Right lobe of liver (tissue), 6 donors: Measurements from ENCODE around the gene NUCKS1. TPM values are rescaled to one million over a fixed set of nuclear protein-coding genes. Genes with fewer than 3 reads are reported as not detected.

Experiments used
- ATAC-seq, 4 donors: fragments of 200-7000 bp; cut with Tn5 transposase; one replicate each; pipeline ENCODE4 v1.9.1; 2020; ENCODE audit warnings: mild to moderate bottlenecking in 4 of 4, moderate library complexity in 4 of 4
- DNase-seq, 3 donors: peaks; one replicate each; pipeline ENCODE4 v3.0.0-alpha.2; 2020
- H3K27ac ChIP-seq, 3 donors: fragments of 200-600 bp; one replicate each; pipeline ENCODE4 v1.8.0; 2022
- H3K27me3 ChIP-seq, 2 donors: fragments of 200-600 bp; one replicate each; pipeline ENCODE4 v1.8.0; 2022
- H3K36me3 ChIP-seq, 4 donors: fragments of 200-600 bp; sonication (generic) in 1 of 4; one replicate each; pipeline versions ENCODE4 v1.5.1 to v1.8.0; 2017 to 2022; ENCODE audit warnings: control low read depth in 1 of 4
- H3K4me1 ChIP-seq, 4 donors: fragments of 200-600 bp; sonication (generic) in 1 of 4; one replicate each; pipeline versions ENCODE4 v1.5.1 to v1.8.0; 2017 to 2022; ENCODE audit warnings: control low read depth in 1 of 4
- H3K4me3 ChIP-seq, 3 donors: fragments of 200-600 bp; one replicate each; pipeline ENCODE4 v1.8.0; 2022
- H3K9me3 ChIP-seq, 4 donors: fragments of 200-600 bp; sonication (generic) in 1 of 4; one replicate each; pipeline versions ENCODE4 v1.5.1 to v1.8.0; 2017 to 2022; ENCODE audit warnings: control low read depth in 1 of 4
- CTCF ChIP-seq, 4 donors: fragments of 200-600 bp in 3 of 4; fragments of 450-650 bp in 1 of 4; IDR thresholded peaks; one replicate each; pipeline versions ENCODE4 v1.5.1 to v1.8.0; 2016 to 2022; ENCODE audit warnings: antibody characterized with exemption in 4 of 4, mild to moderate bottlenecking in 2 of 4
- POLR2A ChIP-seq: fragments of 450-650 bp; IDR thresholded peaks from one replicate; pipeline ENCODE4 v1.6.1; 2017; ENCODE audit warnings: antibody characterized with exemption, mild to moderate bottlenecking
- WGBS: methylation state at CpG from one replicate; pipeline ENCODE4 v1.1.6; 2018; ENCODE audit warnings: low coverage, low lambda C conversion rate; ENCODE audit not compliant: insufficient coverage; ENCODE audit errors: missing lambda C conversion rate; 5-methylcytosine and 5-hydroxymethylcytosine counted together
- intact Hi-C, 2 donors: fragments of 100-400 bp; cut with DNase I; formaldehyde crosslinking; loops; one replicate each; pipeline versions ENCODE4 v1.11.2 to v1.14.1; 2022
- total RNA-seq, 6 experiments: library from RNA; depleted of rRNA in 2 of 6; stranded (reverse); fragments of >200 nt in 2 of 6; fragmentation: NEBNext Ultra II Directional in 3 of 6; extraction: Animal tissue kit (Norgen Biotek cat#: 25700) in 3 of 6; gene quantifications; one replicate each; pipeline versions ENCODE4 v1.1.0 to v1.2.4, GENCODE V29; 2016 to 2023
- donor health status: DM: no; HTN: yes; CAD: no.
- donor health status: DM: no; HTN: no; CAD: no.
- donor health status: DM: no; HTN: no; CAD: no.
- donor health status: DM: no; HTN: yes; CAD: no.
- donor health status: DM: no; HTN: yes; CAD: no.

The NUCKS1 gene
- total RNA-seq, 6 experiments from 2014 or later, result 32.8 to 91.1 (median 68.6) TPM

GRCh38 chr1:205769641-205770365, 19.8 kb upstream of the NUCKS1 start:
- H3K36me3 ChIP-seq, result peaks cover 0 to 6% (median under 1%) of the 10 kb centered on the region in 4 donors
- ATAC-seq (no peak), DNase-seq (no peak)
- no peak overlapping the region for H3K27ac ChIP-seq
- no peaks in the 10 kb centered on the region for H3K4me1 ChIP-seq
- H3K4me3 ChIP-seq, result no peak overlapping the region
- 82% methylated on average over 8 of the region's 8 CpGs for WGBS
- no peaks in the 10 kb centered on the region for H3K27me3 ChIP-seq
- intact Hi-C loops, result no loop called here
- TF ChIP-seq CTCF (IDR thresholded peaks at IDR 0.05) (no peak), POLR2A (no peak)
- H3K9me3 ChIP-seq, result no peaks in the 10 kb centered on the region

DNA sequence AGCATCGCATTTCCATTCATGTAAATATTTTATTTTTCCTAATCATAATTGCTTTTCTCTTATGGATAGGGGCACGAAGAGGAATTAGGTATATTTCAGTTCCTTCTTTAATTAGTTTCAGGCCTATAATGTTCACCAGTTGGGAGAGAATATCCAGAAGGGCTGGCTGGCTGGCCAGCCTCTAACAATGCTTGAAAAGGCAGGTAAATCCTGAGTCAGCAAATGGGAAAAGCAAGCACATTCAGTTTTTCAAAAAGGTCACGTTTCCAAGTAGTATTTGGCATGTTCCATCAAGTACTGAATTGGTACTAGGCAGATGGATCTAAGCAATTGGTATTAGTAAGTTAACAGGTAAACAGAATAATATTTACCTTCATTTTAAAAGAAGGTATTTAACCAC, 17.3 kb upstream of the NUCKS1 start:
- ATAC-seq, result no peak
- Histone ChIP-seq H3K4me3 (no peak overlapping the region), H3K9me3 (no peaks in the 10 kb centered on the region), H3K27me3 (no peaks in the 10 kb centered on the region), H3K27ac (no peak overlapping the region), H3K4me1 (no peaks in the 10 kb centered on the region), H3K36me3 (peaks cover 0 to 6% (median under 1%) of the 10 kb centered on the region in 4 donors)
- TF ChIP-seq CTCF (IDR thresholded peaks at IDR 0.05) (no peak), POLR2A (no peak)
- DNase-seq, result no peak
- 69% methylated on average over 3 of the region's 3 CpGs for WGBS
- intact Hi-C loops, result no loop called here

DNA sequence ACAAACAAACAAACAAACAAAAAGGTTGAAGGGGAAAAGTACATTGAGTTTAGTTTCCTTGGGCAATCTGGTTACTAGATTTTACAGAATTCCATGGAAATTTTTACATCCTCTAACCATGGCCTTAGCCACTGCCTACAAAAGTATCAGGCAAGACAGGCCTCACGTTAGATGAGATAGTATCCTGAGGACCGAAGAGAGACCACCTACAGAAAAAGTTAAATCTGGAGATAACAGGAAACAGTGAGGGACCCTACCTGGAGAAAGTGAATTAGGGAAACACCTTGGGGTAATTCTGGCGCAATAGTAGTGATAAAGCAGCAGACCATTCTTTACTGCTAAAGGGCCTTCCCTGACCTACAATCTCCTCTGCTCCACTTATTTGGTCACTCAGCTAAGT, 16.6 kb upstream of the NUCKS1 start:
- TF ChIP-seq POLR2A, result no peak
- no peak for TF ChIP-seq CTCF (IDR thresholded peaks at IDR 0.05)
- intact Hi-C loops, result no loop called here
- Histone ChIP-seq H3K9me3 (no peaks in the 10 kb centered on the region), H3K4me3 (no peak overlapping the region), H3K27me3 (no peaks in the 10 kb centered on the region), H3K27ac (no peak overlapping the region), H3K36me3 (peaks cover 0 to 6% (median under 1%) of the 10 kb centered on the region in 4 donors), H3K4me1 (no peaks in the 10 kb centered on the region)
- DNase-seq (no peak), ATAC-seq (no peak)
- WGBS, result 64% methylated on average over 3 of the region's 3 CpGs

DNA sequence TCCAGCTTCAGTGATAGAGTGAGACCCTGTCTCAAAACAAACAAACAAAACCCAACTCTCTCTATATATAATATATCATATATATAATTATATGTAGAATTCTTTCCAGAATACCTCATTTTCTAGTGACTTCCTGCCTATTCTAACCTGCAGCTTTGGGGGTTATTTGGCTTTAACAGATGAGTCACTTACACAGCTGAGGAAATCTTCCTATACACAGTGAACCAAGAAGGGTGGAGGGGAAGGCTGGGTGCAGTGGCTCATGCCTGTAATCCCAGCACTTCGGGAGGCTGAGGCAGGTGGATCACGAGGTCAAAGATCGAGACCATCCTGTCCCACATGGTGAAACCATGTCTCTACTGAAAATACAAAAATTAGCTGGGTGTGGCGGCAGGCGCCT, 16.1 kb upstream of the NUCKS1 start:
- TF ChIP-seq CTCF (IDR thresholded peaks at IDR 0.05) (no peak), POLR2A (no peak)
- H3K36me3 ChIP-seq, result peaks cover 0 to 6% (median under 1%) of the 10 kb centered on the region in 4 donors
- no peak for DNase-seq
- no peak overlapping the region for H3K4me3 ChIP-seq
- no peak for ATAC-seq
- no peaks in the 10 kb centered on the region for H3K4me1 ChIP-seq
- intact Hi-C loops, result no loop called here
- WGBS, result 57% methylated on average over 4 of the region's 5 CpGs
- H3K9me3 ChIP-seq, result no peaks in the 10 kb centered on the region
- no peaks in the 10 kb centered on the region for H3K27me3 ChIP-seq
- no peak overlapping the region for H3K27ac ChIP-seq
